Activated naive CD8-positive, alpha-beta T cell treated with anti-CD3 and anti-CD28 coated beads, Interleukin-2, amount 10 ng/mL, durations not matched to agents 7 days and 5 days (primary cell): ENCODE measurements around the gene STT3B. TPM values are rescaled to one million over a fixed set of nuclear protein-coding genes. Genes with fewer than 3 reads are reported as not detected.

Experiments
- ATAC-seq: fragments of 150-1000 bp; cut with Tn5 transposase; one replicate; pipeline ENCODE4 v1.10.0; 2021; ENCODE audit warnings: low read depth, moderate library complexity
- POLR2A ChIA-PET: fragments of 350-600 bp; sonication (Branson Sonifier 250); formaldehyde crosslinking; loops from one replicate; lab custom pipeline; 2021; ENCODE audit warnings: antibody characterized with exemption; lab: Charles Lee
- DNase-seq: peaks from one replicate; pipeline ENCODE4 v3.0.0; 2021
- H3K27ac Mint-ChIP-seq: one replicate; pipeline ENCODE4 v1.8.0; 2022; ENCODE audit warnings: mild to moderate bottlenecking, mixed read lengths
- H3K27me3 Mint-ChIP-seq: one replicate; pipeline ENCODE4 v1.8.0; 2022; ENCODE audit warnings: mild to moderate bottlenecking, moderate library complexity, mixed read lengths
- H3K36me3 Mint-ChIP-seq: one replicate; pipeline ENCODE4 v1.8.0; 2021; ENCODE audit warnings: mild to moderate bottlenecking, mixed read lengths
- H3K4me1 Mint-ChIP-seq: one replicate; pipeline ENCODE4 v1.8.0; 2021; ENCODE audit warnings: mixed read lengths
- H3K4me3 Mint-ChIP-seq: one replicate; pipeline ENCODE4 v1.8.0; 2022; ENCODE audit warnings: mild to moderate bottlenecking, moderate library complexity, mixed read lengths
- H3K9me3 Mint-ChIP-seq: one replicate; pipeline ENCODE4 v1.8.0; 2021; ENCODE audit warnings: mixed read lengths
- total RNA-seq, 2 experiments: library from RNA; stranded (reverse); gene quantifications; one replicate each; pipeline ENCODE4 v1.2.3, GENCODE V29; 2021

Gene STT3B
- total RNA-seq, 2 experiments from 2014 or later = 123 to 131 TPM

DNA sequence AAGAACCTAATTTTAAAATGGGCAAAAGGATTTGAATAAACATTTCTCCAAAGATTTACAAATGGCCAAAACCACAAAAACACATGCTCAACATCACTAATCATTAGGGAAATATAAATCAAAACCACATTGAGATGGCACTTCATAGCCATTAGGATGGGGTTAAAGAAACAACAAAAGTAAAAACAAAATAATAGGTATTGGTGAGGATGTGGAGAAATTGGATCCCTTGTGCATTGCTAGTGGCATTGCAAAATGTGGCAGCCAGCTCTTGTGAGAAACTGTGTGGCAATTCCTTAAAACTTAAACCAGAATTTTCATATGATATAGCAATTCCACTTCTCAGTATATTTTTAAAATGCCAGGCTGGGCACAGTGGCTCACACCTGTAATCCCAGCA lies 126.5 kb downstream of the STT3B start:
- Mint-ChIP-seq H3K9me3 (peaks cover 27% of the 10 kb centered on the region), H3K4me1 (no peaks in the 10 kb centered on the region), H3K27ac (no peak overlapping the region), H3K36me3 (peaks cover 9% of the 10 kb centered on the region), H3K4me3 (no peak overlapping the region), H3K27me3 (peaks cover 4% of the 10 kb centered on the region)
- DNase-seq (no peak), ATAC-seq (no peak)
- POLR2A ChIA-PET = no interaction called here

DNA sequence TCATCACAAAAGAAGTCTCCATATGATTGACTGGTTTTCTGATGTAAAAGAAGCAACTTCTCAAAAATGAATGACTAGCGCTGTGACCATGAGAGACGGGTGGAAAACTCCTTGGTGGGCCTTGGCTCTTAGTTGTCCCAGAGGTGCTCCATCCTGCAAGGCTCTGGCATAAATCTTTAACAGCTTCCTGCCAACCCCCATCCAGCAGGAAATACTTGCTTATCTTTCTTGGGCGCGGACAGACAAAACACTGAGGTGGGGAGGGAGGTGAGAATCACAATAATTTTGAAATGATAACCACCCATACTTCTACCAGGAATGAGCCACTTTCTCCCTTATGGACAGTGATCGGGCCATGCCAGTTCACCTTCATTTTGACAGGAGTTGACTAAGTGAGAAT lies 128.6 kb downstream of the STT3B start:
- no peak for DNase-seq
- H3K4me3 Mint-ChIP-seq = no peak overlapping the region
- peaks cover 4% of the 10 kb centered on the region for H3K27me3 Mint-ChIP-seq
- H3K27ac Mint-ChIP-seq = no peak overlapping the region
- ATAC-seq = no peak
- no peaks in the 10 kb centered on the region for H3K4me1 Mint-ChIP-seq
- H3K36me3 Mint-ChIP-seq = peaks cover 3% of the 10 kb centered on the region
- POLR2A ChIA-PET = no interaction called here
- H3K9me3 Mint-ChIP-seq = peaks cover 15% of the 10 kb centered on the region

DNA sequence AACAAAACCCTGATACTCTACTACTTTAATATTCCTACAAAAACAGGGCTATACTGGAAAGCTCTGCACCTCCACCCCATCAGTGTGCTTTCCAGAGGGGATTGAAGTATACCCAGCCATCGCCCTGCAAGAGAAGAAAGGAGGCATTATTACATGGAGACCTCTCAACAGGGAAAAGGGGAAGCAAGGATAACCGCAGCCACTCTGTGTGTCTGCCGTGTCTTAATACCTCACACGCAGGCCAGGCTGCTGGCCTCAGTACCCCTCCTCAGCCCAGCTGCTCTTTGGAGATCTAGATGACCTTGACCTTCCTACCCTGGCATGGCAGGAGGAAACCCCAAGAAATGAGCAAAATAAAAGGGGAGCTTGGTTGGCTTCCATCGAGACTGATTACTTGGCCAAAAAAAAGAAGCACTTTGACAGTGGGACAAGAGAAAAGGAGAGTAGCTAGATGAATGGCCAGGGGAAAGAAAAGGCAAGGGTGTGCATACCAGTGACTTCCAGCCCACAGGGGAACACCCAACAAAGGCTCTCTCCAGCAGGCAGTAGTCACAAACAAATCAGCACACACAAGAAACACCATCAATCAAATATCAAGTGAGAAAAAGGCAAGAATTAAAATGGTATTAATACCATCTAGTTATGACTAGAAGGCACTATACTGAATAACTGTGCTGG lies 129.4 kb downstream of the STT3B start:
- Mint-ChIP-seq H3K27me3 (peaks cover 4% of the 10 kb centered on the region), H3K9me3 (peaks cover 12% of the 10 kb centered on the region), H3K27ac (no peak overlapping the region), H3K4me1 (no peaks in the 10 kb centered on the region), H3K4me3 (no peak overlapping the region), H3K36me3 (peaks cover 3% of the 10 kb centered on the region)
- DNase-seq = no peak
- POLR2A ChIA-PET = no interaction called here
- ATAC-seq = no peak

DNA sequence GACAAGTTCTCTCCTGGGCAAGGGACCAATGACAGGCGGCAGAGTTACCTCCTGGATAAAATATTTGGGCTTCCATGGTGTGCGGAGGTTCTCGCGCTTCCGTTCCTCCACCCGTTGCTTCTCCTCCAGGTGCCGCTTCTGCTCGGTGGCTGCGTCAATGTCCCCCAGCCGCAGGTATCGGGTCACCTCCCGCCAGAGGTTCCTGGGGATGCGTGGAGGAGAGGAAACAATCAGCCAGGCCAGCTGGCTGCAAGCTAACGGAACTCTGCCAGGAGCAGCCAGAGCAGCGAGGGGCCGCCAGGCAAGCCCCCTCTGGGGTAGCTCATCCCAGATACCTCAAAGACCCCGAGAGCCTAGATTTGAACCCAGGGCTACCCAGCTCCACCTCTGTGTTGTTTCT lies 131.3 kb downstream of the STT3B start:
- Mint-ChIP-seq H3K4me3 (no peak overlapping the region), H3K36me3 (no peaks in the 10 kb centered on the region), H3K9me3 (no peaks in the 10 kb centered on the region), H3K27me3 (peaks cover 2% of the 10 kb centered on the region), H3K4me1 (no peaks in the 10 kb centered on the region), H3K27ac (no peak overlapping the region)
- POLR2A ChIA-PET = no interaction called here
- no peak for ATAC-seq
- no peak for DNase-seq

DNA sequence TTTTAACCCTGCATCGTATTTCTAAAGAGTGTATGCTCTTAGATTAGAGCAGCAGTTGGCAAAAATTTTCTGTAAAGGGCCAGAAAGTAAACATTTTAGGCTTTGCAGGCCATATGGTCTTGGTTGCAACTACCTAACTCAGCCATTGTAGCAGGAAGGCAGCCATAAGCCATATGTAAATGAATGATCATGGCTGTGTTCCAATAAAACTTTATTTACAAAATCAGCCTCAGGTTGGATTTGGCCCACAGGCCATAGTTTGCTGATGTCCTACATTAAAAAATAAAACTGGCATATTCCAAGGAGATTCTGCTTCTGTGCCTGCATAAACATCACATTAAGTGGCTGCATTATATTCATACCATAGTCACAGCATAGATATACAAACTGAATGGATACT lies 134.9 kb downstream of the STT3B start:
- H3K27ac Mint-ChIP-seq = no peak overlapping the region
- H3K9me3 Mint-ChIP-seq = no peaks in the 10 kb centered on the region
- POLR2A ChIA-PET = no interaction called here
- no peak overlapping the region for H3K4me3 Mint-ChIP-seq
- DNase-seq (no peak), ATAC-seq (no peak)
- no peaks in the 10 kb centered on the region for H3K4me1 Mint-ChIP-seq
- H3K36me3 Mint-ChIP-seq = no peaks in the 10 kb centered on the region
- peaks cover 2% of the 10 kb centered on the region for H3K27me3 Mint-ChIP-seq

DNA sequence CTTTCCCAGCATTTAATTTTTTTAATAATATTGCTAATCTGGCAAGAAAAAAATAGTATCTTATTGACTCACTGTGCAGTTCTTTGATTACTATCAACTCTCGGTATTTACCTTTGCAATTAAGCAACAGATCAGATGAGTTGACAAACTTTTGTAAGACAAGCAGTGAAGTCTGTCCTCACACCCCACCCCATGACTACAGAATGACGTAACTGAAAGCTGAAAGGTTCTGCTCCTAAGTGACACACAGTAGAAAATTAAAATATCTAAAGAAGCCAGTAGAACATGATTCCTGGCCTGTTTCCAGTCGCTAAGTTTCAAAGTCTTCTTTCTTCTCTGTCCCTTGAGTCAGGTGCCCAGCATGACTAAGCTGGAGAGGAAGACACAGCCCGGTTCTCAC lies 135.5 kb downstream of the STT3B start:
- H3K27me3 Mint-ChIP-seq = peaks cover under 1% of the 10 kb centered on the region
- H3K4me3 Mint-ChIP-seq = no peak overlapping the region
- no peaks in the 10 kb centered on the region for H3K9me3 Mint-ChIP-seq
- H3K4me1 Mint-ChIP-seq = no peaks in the 10 kb centered on the region
- ATAC-seq (no peak), DNase-seq (no peak)
- H3K36me3 Mint-ChIP-seq = no peaks in the 10 kb centered on the region
- POLR2A ChIA-PET = no interaction called here
- H3K27ac Mint-ChIP-seq = no peak overlapping the region

DNA sequence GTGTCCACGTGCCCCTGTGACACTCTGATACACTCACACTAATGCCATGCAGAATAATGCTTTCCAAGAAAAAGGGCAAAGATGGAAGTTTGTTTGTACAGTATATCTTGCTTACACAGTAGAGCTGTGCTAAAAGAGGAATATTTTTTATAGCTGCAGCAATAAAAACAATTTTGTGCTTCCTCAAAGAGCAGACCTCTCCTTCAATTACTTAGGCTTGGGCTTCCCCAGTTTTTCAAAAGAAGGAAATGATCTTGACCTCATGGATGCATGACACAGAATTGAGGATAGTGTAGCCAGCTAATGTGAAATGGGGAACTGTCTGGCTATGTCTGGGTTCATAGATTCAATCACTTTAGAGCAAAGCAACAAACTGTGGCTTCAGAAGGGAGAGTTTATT lies 137.4 kb downstream of the STT3B start:
- H3K4me3 Mint-ChIP-seq = no peak overlapping the region
- DNase-seq = no peak
- POLR2A ChIA-PET = interaction anchor here (0.5 kb wide), 1 partner anchor 138 kb away, joined by 3 read pairs; no protein-coding TSS in a partner anchor
- H3K27me3 Mint-ChIP-seq = no peaks in the 10 kb centered on the region
- no peaks in the 10 kb centered on the region for H3K4me1 Mint-ChIP-seq
- no peak overlapping the region for H3K27ac Mint-ChIP-seq
- H3K9me3 Mint-ChIP-seq = no peaks in the 10 kb centered on the region
- H3K36me3 Mint-ChIP-seq = no peaks in the 10 kb centered on the region
- ATAC-seq = no peak

DNA sequence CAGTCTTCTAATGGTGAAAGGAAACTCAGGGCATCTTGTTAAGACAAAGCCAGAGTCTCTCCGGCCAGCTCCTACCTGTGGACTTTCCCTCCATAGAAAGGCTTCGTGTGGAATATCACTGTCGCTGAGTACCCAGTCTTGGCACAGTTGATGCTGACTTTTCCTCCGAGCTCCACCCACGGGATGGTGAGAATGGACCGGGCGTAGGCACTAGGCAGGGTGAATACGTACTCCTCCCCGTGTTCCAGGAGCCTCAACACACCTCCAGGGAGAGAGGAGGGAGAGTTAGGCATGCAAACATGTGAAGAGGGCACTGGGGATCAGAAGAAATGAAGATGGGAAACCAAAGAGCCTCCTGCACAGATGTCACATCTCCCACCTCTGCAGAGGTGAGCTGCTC lies 138.0 kb downstream of the STT3B start:
- no peaks in the 10 kb centered on the region for H3K27me3 Mint-ChIP-seq
- ATAC-seq = no peak
- H3K4me3 Mint-ChIP-seq = no peak overlapping the region
- DNase-seq = no peak
- H3K4me1 Mint-ChIP-seq = no peaks in the 10 kb centered on the region
- H3K9me3 Mint-ChIP-seq = no peaks in the 10 kb centered on the region
- no peak overlapping the region for H3K27ac Mint-ChIP-seq
- POLR2A ChIA-PET = no interaction called here
- H3K36me3 Mint-ChIP-seq = no peaks in the 10 kb centered on the region

DNA sequence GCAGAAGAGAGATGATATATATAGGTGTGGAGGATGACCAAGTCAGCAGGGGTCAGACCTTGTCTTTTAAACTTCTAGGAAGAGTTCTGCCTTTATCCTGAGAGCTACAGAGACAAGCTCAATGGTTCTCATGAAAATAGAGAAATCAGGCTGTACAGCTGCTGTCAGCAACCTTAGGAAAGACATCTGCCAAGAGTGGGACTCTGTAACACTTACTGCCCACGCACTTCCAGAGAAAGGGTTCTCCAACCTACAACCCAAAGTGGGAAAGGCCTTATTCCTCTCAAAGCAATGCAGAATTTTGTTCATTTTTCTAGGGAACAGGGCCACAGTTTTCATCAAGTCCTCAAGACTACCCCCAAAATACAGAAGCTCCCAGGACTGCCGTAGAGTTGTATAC lies 138.7 kb downstream of the STT3B start:
- no peak for DNase-seq
- no peaks in the 10 kb centered on the region for H3K9me3 Mint-ChIP-seq
- no peak for ATAC-seq
- H3K27ac Mint-ChIP-seq = no peak overlapping the region
- H3K4me3 Mint-ChIP-seq = no peak overlapping the region
- POLR2A ChIA-PET = no interaction called here
- H3K36me3 Mint-ChIP-seq = no peaks in the 10 kb centered on the region
- H3K4me1 Mint-ChIP-seq = no peaks in the 10 kb centered on the region
- no peaks in the 10 kb centered on the region for H3K27me3 Mint-ChIP-seq

DNA sequence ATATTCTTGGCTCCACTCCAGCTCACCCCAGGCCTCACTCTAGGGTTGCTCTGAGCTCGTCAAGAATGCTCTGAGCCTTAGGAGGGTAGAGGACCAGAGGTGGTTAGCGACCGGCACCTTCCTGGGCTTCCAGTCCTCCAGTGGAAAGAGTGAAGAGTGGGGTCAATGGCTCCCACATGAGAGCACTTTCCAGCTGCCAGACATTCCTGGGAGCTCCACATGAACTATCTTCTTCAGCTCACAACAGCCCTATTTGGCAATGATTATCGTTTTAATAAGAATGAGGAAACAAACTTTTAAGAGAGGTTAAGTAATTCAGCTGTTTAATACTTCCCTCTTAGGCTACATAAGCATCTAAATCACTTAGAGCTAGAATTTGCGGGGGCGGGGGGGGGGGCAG lies 139.3 kb downstream of the STT3B start:
- H3K27me3 Mint-ChIP-seq = no peaks in the 10 kb centered on the region
- H3K36me3 Mint-ChIP-seq = no peaks in the 10 kb centered on the region
- DNase-seq (no peak), ATAC-seq (no peak)
- H3K9me3 Mint-ChIP-seq = no peaks in the 10 kb centered on the region
- H3K4me1 Mint-ChIP-seq = no peaks in the 10 kb centered on the region
- H3K4me3 Mint-ChIP-seq = no peak overlapping the region
- POLR2A ChIA-PET = no interaction called here
- no peak overlapping the region for H3K27ac Mint-ChIP-seq

DNA sequence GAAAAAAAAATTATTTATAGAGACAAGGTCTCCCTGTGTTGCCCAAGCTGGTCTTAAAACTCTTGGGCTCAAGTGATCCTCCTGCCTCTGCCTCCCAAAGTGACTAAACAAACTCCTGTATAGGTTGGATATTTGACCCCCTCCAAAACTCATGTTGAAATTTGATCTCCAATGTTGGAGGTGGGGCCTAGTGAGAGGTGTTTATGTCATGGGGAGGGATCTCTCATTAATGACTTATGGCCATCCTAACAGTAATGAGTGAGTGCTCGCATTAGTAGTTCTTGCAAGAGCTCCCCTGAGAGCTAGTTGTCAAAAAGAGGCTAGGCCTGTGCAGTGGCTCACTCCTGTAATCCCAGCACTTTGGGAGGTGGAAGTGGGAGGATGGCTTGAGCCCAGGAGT lies 141.2 kb downstream of the STT3B start:
- POLR2A ChIA-PET = no interaction called here
- Mint-ChIP-seq H3K27ac (no peak overlapping the region), H3K27me3 (no peaks in the 10 kb centered on the region), H3K9me3 (no peaks in the 10 kb centered on the region), H3K4me3 (no peak overlapping the region), H3K4me1 (no peaks in the 10 kb centered on the region), H3K36me3 (no peaks in the 10 kb centered on the region)
- no peak for ATAC-seq
- no peak for DNase-seq

DNA sequence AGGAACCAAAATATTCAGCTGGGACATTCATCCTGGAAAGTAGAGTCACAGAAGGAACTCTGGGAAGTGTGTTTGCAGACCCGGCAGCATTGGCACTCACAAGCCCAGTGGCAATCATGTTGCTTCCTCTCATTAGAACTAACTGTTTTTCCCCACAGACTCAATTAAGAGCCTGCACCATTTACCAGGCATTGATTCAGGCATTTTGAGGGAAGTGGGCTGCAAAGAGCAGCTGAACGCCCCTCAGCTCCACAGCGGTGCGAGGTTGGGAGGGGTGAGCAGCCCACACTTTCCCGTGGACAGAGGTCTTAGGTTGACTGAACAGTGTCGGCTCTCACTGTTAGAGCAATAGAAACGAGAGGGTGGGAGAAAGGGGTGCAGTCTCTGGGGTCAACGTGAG lies 143.8 kb downstream of the STT3B start:
- Mint-ChIP-seq H3K4me3 (no peak overlapping the region), H3K27ac (no peak overlapping the region), H3K36me3 (no peaks in the 10 kb centered on the region), H3K27me3 (no peaks in the 10 kb centered on the region), H3K4me1 (no peaks in the 10 kb centered on the region), H3K9me3 (no peaks in the 10 kb centered on the region)
- no peak for ATAC-seq
- POLR2A ChIA-PET = no interaction called here
- DNase-seq = no peak

DNA sequence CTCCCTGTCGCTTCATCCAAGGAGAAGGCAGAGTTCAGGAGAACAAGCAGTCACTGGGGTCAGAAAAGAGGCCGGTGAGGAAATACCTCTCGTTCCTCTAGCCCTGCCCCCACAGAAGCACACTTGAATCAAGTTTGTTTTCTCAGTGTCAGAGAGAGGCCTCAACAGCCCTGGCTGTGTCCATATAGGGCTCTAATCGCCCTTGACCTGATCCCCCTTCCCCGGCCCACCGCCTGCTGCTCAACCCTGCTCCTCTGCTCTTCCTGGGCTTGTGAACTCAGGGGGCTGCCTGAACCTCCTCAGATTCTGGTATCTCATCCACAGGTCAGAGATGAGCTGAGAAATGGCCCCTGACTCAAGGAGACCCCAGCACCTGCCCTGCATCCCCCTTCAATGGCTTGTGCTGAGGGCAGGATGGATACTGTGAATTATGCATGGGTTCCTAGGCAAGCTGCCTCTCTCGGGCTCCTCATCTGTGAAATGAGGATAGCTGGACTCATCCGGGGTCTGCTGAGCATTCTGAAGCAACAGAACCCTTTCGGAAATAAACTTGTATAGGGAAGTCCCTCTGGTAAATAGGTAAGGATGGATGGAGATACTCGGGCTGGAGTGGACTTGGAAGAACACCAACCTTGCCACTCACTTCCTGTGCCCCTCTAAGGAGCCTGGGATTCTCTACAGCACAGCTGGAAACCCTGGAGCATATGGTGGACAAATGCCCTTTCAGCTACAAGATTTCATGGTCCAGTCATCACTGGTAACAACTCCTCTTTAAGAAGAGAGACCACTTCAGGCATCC lies 147.5 kb downstream of the STT3B start:
- DNase-seq (no peak), ATAC-seq (no peak)
- H3K4me1 Mint-ChIP-seq = no peaks in the 10 kb centered on the region
- no peaks in the 10 kb centered on the region for H3K27me3 Mint-ChIP-seq
- no peaks in the 10 kb centered on the region for H3K36me3 Mint-ChIP-seq
- POLR2A ChIA-PET = no interaction called here
- H3K27ac Mint-ChIP-seq = no peak overlapping the region
- no peaks in the 10 kb centered on the region for H3K9me3 Mint-ChIP-seq
- no peak overlapping the region for H3K4me3 Mint-ChIP-seq
